GM21737 (cell line): ENCODE results near the gene WIPF1.

Experiments
- ATAC-seq: cut with Tn5 transposase; IDR thresholded peaks from one replicate; pipeline ENCODE4 v1.9.1; 2021; ENCODE audit warnings: mild to moderate bottlenecking, moderate library complexity; ENCODE audit not compliant: unreplicated experiment

WIPF1 gene

GRCh38 chr2:174545240-174545639, 52.4 kb downstream of the WIPF1 start:
- ATAC-seq = no peak

- no peak for ATAC-seq
Measured at GRCh38 chr2:174544802-174545201, 52.8 kb downstream of the WIPF1 start.

- no peak for ATAC-seq
Measured at GRCh38 chr2:174544156-174544555, 53.4 kb downstream of the WIPF1 start.

- no peak for ATAC-seq
Measured at GRCh38 chr2:174540893-174541292, 56.7 kb downstream of the WIPF1 start.

DNA sequence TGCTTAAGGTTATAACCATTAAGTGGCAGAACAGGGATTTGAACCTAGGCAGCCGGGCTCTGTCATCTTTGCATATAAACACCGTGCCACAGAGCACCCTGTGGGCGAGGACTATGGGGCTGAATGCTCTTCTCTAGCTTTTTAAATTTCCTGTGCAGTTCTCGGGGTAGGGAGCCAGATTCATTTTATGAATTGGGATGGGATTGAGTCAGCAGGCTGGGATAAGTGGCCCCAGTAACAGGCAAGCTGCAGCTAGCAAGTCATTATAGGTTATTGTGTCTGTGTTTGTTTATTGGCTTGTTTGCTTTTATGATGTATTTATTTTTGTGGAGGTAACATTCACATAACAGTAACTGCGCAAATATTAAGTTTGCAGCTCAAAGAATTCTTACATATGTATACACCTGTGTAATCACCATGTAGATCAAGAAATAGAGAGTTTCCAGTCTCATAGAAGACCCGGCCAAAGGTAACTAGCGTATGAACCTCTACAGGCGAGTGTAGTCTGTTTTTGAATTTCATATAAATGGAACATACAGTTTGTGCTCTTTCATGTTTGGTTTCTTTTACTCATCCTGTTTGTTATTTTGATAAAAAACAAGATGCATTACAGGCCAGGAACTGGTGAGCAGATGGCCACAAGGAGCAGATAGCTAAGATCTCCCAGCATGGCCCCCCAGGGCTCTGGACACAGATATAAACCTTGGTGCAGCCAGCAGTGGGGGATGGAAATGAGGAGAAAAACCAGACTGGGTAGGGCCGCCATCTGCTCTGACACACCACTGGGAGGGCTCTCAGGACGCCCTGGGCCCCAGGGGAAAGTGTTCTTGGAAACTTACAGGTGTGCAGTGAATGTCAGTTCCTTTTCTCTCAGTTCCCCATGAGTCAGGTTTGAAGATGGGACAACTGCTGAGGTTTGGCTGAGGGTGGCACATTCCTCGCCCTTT, 61.6 kb downstream of the WIPF1 start:
- no peak for ATAC-seq

GRCh38 chr2:174535083-174535482, 62.5 kb downstream of the WIPF1 start:
- ATAC-seq = no peak

DNA sequence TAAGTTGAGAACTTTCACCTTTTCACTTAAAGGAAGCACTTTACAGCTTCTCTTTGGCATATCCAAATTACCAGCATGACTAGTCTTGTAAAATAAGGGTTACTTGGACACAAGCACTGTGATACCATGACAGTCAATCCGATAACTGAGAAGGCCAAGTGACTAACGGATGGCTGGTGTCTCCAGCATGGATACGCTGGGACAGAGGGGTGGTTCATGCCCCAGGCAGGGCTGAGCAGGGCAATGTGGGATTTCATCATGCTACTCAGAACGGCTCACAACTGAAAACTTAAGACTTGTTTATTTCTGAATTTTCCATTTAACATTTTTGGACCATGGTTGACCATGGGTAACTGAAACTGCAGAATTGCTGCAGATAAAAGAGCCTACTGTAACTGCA, 67.7 kb downstream of the WIPF1 start:
- ATAC-seq = no peak

DNA sequence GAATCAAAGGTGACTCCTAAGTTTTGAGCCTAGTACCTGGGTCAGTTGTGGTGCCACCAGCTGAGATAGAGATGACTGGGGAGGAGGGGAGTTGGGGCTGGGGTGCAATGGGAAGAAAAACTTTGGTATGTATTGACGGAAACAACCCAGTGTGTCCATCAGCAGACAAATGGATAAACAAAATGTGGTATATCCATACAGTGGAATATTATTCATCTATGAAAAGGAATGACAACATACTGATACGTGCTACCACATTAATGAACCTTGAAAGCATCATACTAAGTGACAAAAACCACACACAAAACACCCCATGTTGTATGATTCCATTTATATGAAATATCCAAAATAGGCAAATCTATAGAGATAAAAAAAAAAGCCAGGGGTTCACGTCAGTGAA, 69.6 kb downstream of the WIPF1 start:
- no peak for ATAC-seq

DNA sequence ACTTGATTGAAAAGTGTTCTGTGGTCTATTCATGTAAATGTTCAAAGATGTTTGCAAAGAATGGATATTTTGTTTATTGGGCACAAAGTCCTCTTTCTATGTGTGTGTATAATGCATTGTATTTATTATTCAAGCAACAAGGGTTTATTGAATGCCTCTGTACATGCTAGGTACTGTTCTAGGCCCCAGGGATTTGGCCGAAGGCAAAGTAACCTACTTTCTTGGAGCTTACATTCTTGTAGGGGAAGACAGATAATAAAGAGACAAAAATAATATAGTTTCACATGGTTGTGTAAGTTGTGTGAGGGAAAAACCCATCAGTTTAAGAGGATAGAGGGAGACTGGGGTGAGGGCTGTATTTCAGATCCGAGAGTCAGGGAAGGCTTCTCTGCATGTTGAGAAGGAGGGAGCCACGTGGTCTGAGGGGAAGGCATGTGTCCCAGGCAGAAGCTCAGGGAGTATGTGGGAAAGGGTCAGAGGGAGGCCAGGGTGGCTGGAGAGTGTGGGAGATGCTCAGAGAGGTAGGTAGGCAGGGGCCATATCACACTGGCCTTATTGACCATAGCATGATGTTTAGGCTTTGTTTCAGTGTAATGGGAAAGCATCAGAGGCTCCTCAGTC, 70.4 kb downstream of the WIPF1 start:
- no peak for ATAC-seq

DNA sequence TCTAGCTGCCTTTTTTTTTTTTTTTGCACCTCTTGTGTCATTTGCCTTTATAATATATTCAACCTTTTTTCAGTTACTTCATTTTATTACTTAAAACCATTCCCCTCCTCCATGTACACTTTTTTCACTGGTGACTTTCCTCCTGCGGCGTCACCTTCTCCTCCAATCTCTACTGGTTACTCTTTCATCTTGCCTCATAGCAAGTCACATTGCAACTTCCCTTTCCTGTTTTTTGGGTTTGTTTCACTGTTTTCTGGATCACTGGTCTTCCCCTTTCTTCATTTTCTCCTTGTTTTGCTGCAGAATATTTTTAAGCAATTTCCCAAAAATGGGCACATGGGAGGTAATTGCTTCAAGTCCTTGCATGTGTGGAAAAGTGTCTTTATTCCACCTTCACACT, 73.1 kb downstream of the WIPF1 start:
- ATAC-seq = no peak

DNA sequence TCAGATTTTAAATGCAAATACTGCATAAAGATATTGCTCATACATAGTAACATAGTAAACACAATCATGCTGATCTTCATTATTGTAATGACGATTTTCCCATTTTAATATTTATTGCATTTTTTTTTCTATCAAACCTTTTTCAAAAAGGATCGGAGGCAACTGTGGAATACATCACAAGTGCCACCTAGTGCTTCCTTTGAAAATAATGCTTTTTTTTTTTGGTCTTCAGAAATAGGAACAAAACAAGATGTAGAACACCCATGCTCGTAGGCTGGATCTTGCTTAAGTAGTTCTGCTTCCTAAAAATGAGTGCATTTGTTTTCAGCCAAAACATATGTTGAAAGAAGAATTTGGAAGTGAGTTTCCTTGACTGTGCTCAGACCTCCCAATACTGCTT, 75.1 kb downstream of the WIPF1 start:
- ATAC-seq = no peak

DNA sequence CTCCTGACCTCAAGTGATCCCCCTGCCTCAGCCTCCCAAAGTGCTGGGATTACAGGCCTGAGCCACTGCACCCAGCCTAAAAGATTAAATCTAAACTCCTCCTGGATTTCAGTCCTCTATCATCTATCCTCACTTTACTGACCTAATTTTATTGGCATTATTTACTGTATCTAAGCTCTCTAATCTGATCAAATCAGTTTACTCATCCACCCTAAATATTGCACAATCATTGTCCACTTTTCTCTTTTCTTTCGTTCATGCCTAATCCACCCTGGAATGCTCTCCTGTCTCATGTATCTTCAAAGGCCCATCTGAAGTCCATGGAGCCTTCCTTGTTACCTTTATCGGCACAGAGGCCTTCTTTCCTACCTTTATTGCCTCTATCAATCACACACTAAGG, 79.2 kb downstream of the WIPF1 start:
- no peak for ATAC-seq

DNA sequence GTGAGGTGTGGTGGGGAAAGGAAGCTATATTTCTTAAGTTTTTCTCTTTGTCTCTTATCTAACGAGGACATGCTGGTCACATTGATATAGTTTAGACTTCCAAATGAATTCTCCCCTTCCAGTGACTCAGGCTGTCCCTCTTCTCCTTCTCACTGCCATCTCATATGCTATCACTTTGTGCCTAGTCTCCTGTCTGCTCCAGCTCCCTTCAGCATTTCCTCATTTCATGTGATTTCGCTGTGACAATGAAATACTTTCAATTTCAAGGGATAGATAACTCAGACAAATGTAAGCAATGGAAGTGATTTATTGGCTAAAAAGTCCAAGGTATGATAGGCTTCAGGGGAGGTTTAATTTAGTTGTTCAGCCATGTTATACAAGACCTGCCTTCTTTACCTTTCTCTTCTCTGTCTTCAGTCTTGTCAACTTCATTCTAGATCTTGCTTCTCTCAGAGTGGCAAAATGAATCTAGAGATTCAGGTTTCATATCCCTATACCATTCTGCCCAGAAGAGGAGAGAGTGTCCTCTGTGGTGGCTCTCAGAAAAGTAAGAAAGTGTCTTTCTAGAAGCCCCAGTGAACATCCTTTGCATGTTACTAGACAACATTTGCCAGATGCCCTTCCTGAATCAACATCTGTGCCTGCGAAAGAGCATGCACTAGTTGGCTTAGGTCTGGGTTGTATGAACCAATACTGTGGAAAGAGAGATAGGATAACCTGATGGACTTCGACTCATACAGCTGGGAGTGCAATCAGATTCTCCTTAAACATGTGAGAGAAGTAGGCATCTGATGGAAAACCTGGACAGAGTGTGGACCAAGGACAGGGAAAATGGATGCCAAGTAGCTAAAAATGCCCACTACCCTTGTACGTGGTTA, 80.9 kb downstream of the WIPF1 start:
- ATAC-seq = no peak

- ATAC-seq = no peak
Measured at GRCh38 chr2:174512345-174512744, 85.3 kb downstream of the WIPF1 start.

GRCh38 chr2:174511580-174512260, 85.9 kb downstream of the WIPF1 start:
- ATAC-seq = no peak

GRCh38 chr2:174510583-174511189, 86.9 kb downstream of the WIPF1 start:
- ATAC-seq = no peak
